GM18909 (cell line): Measurements from ENCODE around the gene MYCT1.
"Not testable (repeated sequence)": the region's sequence is repeated elsewhere in the genome, so short reads cannot be mapped to it uniquely, and the experiment has no call there.

Experiments used
- ATAC-seq: cut with Tn5 transposase; IDR thresholded peaks from one replicate; pipeline ENCODE4 v1.9.1; 2021; ENCODE audit warnings: mild to moderate bottlenecking; ENCODE audit not compliant: unreplicated experiment, poor library complexity

MYCT1 gene, protein sequence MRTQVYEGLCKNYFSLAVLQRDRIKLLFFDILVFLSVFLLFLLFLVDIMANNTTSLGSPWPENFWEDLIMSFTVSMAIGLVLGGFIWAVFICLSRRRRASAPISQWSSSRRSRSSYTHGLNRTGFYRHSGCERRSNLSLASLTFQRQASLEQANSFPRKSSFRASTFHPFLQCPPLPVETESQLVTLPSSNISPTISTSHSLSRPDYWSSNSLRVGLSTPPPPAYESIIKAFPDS

DNA sequence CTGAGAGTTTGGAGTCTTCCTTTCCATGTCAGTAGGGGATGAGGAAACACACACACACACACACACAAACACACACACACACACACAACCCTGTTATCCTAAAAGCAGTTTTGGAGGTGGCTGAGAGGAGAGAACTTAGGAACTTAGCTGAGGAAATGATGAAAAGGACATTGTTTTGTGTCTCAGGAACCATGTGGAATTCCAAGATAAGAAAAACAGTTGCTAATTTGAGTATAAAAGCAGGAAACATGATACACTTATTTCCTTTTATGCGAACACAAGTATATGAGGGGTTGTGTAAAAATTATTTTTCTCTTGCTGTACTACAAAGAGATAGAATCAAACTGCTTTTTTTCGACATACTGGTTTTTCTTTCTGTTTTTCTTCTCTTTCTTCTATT lies at the start of gene MYCT1:
Gene MYCT1 (plus strand): TSS at position 264 of the 400 bp plus-strand sequence. CDS start 6 bp downstream, at position 270.
- ATAC-seq = no peak

DNA sequence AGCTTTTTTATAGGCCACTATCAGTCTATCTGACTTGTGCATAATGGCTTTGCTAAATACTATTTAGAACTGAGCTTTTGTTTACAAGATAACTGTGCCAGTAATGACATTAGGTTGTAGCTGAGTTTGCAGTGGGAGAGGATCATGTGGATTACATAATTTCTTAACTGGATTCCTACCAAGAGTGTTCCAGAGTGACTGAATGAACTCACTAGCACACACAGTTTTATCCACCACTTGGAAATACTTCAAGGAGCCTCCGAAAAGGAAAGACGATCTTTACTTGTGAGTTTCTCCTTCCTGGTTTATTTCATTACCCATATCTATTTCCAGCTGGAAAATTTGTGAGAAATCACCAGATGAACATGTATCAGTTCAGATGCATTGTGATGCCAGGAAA lies 49.6 kb upstream of the MYCT1 start:
- ATAC-seq = no peak

DNA sequence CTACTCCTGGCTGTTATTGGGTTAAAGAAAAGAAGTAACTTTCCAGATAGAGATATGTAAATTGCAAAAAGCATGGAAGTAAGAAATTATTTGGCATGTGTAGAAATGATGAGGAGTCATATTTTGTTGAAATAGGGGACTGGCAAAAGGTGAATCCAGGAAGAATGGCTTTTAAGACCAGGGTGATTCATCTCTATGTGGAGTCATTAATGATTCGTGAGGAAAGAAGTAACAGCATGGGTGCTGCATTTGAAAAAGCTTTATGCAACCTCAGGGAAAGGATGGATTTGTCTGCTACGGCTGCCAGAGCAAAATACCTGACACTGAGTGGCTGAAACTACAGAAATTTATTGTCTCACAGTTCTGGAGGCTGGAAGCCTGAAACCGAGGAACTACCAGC lies 45.7 kb upstream of the MYCT1 start:
- ATAC-seq = no peak

DNA sequence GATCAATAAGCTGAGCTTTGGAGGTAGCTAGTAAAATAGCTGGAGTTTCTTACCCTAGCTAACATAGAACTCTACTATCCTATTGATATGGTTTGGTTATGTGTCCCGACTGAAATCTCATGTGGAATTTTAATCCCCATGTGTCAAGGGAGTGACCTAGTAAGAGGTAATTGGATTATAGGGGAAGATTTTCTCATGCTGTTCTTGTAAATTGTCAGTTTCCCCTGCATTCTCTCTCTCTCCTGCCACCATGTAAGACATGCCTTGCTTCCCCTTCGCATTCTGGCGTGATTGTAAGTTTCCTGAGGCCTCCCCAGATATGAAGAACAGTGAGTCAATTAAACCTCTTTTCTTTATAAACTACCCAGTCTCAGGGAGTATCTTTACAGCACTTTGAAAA lies 35.9 kb upstream of the MYCT1 start:
- no peak for ATAC-seq

GRCh38 chr6:152669895-152670294 lies 27.8 kb upstream of the MYCT1 start:
- ATAC-seq = no peak

DNA sequence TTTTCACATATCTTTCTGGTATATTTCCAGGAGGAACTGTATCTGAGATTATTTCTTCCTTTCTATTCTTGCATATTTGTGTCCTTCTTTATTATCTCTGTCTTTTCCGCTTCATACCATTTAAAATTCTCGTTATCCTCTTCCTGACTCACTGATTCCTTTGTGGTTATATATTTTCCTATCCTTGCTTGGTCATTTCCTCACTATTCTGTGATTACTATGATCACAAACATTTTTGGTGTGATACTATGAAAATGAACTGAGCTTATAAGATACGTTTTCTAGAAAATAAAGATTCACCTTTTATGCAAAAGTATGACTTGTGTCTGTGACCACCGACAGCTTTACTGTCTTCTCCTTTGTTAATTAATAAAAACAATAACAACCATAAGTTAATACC lies 26.5 kb upstream of the MYCT1 start:
- ATAC-seq = no peak

DNA sequence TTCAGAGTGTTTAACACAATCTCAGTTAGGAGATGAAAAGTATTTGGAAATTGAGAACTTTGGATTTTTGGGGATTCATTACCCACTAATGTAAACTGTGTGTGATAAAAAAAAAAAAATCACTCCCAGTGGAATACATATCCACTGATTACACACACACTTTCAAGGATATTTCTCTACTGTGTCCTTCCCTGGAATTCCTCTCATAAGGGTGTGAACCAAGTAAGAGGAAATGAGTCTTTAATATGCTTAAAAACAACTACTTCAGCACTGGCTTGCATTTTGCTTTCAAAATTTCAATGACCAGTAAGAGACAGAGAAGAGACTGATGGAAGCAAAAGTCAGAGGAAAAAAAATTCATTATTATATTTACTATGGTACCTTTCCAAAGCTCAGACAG lies 24.5 kb upstream of the MYCT1 start:
- no peak for ATAC-seq

DNA sequence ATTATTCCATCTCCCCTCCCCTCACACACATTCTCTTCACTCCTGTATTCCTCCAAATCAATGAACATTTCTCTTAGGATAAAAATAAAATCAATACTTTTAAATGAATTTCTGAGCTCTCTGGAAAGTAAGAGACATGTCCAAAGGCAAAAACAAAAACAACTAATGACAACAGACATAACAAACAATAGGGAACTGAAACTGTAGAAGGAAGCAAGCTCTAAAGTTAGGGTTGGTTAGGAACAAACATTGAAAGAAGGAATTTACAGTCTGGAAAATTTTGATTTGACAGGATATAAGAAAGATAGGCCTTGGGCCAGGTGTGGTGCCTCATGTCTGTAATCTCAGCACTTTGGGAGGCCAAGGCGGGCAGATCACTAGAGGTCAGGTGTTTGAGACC lies 17.5 kb upstream of the MYCT1 start:
- ATAC-seq = no peak

- ATAC-seq = no peak
These were observed 16.7 kb upstream of the MYCT1 start for GRCh38 chr6:152680879-152681517.

DNA sequence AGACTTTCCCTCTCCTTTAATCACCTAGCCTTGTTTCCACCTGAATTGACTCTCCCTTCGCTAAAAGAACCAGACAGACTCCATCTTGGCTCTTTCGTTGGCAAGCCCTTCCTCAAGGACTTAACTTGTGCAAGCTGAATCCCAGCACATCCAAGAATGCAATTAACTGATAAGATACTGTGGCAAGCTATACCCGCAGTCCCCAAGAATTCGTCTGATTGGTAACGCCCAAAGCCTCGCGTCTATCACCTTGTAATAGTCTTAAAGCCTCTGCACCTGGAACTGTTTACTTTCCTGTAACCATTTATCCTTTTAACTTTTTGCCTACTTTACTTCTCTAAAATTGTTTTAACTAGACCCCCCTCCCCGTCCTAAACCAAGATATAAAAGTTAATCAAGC lies 15.6 kb upstream of the MYCT1 start:
- ATAC-seq = no peak

GRCh38 chr6:152682935-152683334 lies 14.8 kb upstream of the MYCT1 start:
- not testable (repeated sequence) for ATAC-seq

DNA sequence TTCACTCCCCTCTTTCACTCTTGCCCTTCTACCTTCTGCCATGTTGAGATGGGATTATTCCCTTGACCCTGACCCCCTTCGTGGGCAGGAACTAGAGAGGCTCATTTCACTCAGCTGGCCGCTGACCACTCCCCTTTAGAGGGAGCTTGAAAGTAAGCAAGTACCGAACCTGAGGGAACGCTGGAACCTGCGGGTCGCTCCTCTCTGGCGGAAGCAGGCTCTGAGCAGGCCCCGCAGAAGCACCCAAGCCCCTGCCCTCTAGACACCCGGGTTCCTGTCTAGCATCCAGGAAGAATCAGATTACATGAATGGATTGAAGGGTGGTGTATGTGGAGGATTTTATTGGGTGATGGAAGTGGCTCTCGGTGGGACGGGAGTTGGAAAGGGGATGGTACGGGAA lies 11.9 kb upstream of the MYCT1 start:
- no peak for ATAC-seq

GRCh38 chr6:152695372-152696045 lies 2.2 kb upstream of the MYCT1 start:
- no peak for ATAC-seq

DNA sequence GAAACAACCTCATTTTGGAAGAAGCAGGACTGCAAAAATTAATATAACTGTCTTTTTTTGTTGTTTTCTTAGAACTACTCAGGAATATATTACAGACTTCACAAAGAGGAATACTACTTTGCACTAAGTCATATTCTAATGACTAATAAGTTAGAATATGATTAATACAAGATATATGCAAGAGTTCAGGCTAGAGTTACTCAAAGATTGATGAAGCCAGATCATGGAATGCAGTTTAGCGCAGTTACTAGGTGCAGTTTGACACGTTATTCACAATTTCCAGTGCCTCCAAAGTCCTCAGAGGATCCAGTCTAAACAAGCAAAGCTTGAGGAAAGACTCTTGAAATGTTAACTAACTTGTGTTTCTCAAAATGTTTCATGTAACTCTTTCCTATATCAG lies 1.2 kb upstream of the MYCT1 start:
- ATAC-seq = no peak

GRCh38 chr6:152698692-152699091 lies 995 bp downstream of the MYCT1 start:
- no peak for ATAC-seq

DNA sequence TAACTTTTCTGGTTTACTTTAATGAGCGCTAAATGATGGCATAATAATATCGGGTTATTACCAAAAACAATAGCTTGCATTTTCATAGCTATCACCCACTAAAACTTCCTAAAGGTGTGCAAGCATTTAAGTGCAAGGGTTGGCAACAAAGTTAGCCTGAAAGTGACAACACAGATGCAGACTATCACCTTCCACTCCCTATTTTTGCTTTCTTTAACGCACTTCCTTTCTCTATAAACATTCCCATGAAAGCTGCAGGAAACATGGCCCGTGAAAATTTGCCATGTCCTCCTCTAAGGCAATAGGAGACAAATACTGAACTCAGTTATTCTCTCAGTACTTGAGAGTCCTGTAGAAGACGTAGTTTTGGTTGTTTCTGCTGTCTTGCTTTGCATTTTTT lies 2.7 kb downstream of the MYCT1 start:
- ATAC-seq = no peak

DNA sequence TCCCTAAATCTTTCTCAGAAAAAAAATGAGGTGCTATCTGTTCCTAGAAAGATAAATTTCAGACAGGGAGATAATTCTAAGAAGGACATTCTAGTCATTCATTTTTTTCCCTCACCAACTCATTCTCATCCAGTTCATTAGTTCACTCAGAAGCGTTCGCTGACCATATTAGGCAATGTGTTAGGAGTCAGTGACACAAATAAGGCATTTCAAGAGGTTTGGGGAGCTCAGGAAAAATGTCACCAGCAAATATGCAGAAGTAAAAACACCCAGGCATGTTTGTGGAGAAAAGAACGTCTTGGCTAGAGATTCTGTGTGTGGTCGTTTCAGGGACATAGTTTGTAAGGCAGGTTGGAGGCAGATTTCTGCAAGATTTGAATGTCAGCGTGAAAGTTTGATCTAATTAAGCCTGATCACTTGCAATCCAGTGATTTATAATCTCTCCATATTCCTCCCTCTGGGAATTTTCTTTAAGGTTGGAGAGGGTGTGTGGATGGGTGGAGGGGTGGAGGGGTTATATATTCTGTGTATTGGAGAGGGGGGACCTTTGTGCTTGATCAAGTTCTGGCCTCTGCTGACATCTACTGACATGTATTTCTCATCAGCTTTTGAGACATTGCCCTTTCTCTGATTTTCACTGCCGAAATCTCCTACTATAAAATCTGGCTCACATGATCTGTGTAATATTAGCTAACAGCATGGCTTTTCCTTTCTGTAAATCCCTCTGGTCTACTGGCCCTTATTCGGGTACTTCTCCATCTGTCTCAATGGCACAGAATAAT lies 3.6 kb downstream of the MYCT1 start:
- ATAC-seq = no peak

DNA sequence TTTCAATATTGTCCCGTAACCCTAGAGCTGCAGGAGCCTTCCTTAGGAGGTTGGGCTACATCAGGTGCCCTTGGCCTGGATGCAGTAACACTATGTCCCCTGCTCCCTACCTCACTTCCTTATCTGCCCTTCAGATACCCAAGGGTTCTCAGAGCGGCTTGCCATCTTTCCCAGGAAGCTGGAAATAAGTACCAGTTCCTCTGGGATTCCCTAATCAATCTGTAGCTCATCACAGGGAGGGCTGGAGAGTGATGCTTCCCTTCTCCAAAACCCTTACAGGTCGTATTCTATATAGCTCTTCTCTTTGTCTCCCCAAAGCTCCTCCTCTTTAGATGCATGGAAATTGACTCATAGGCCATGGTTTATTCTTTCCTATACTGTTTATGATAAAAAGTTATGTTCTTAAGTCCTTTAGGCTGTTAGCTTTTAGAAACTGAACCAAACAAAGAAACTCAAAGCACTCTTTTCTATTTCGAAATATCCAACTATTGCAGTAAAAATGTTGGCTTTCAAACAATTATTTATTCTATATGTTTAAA lies 4.2 kb downstream of the MYCT1 start:
- ATAC-seq = no peak

DNA sequence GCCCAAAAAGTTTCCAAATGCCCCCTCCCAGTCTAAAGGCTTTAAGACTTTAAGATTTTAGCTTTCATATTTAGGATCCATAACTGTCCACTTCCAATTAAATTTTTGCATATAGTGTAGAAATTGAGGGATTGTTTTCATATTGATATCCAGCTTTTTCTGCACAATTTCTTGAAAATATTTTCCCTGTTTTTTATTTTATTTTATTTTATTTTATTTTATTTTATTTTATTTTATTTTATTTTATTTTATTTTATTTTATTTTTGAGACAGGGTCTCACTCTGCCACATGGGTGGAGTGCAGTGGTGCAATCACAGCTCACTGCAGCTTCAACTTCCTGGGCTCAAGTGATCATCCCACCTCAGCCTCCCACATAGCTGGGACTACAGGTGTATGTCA lies 6.1 kb downstream of the MYCT1 start:
- ATAC-seq = not testable (repeated sequence)

GRCh38 chr6:152705327-152705726 lies 7.6 kb downstream of the MYCT1 start:
- no peak for ATAC-seq

DNA sequence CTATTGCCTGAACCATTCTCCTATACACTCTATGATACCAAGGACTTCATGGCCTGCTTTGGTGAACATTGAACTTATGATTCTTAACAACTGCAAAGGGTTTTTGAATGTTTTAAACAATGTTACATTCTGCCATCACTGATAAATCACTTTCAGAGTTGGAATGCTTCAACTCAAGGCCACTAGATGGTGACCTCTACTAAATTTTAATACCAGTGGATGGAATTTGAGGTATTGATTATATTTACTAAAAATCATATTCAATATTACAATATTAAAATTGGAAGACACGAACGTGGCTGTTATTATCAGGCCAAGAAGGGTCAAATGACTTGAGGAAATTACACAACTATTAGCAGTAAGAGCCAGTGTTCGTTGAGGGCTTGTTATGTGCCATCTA lies 18.6 kb downstream of the MYCT1 start:
- ATAC-seq = no peak
